Fibroblast of the aortic adventitia (primary cell): ENCODE data around the gene BHLHE41. TPM values are rescaled to one million over a fixed set of nuclear protein-coding genes. Genes with fewer than 3 reads are reported as not detected.

ENCODE experiments used
- DNase-seq: peaks from one replicate; pipeline ENCODE4 v3.0.0-alpha.2; 2010; ENCODE audit warnings: low read depth
- H3K4me3 ChIP-seq: 2 replicates; pipeline ENCODE4 v1.5.1; 2011; ENCODE audit warnings: low read depth, mild to moderate bottlenecking, control low read depth, low read length, moderate library complexity
- total RNA-seq: library from RNA; depleted of rRNA; stranded (reverse); fragments of >200 nt; gene quantifications from 2 replicates; pipeline ENCODE4 v1.2.3, GENCODE V29; 2012; ENCODE audit warnings: low replicate concordance
- TF ChIP-seq, protein P1 (sequence below): IDR thresholded peaks from 2 replicates; pipeline ENCODE4 v1.5.1; 2011; ENCODE audit warnings: mild to moderate bottlenecking, low read length, control low read depth, inconsistent platforms; ENCODE audit not compliant: insufficient read depth

BHLHE41 gene
- total RNA-seq, 1 donor, result 9.2 TPM

DNA sequence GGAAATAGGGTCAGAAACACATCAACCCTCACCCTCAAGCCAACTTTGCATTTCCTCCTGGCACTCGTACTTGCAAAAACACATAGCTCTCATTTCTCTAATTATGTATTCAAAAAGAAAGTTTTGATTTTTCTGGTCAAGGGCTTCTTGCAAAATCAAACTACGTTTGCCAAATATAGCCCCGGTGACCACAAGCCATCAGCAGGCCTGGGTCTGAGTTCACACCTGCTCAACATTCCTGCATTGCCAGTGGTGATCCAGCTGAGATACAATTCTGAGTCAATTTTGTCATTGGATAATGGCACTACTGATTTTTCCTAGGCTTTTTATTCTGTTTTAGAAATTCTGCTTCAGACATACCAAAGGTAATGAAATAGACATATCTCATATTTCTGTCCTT is 10.7 kb upstream of the BHLHE41 start:
- no peak for DNase-seq
- TF ChIP-seq, protein P1, sequence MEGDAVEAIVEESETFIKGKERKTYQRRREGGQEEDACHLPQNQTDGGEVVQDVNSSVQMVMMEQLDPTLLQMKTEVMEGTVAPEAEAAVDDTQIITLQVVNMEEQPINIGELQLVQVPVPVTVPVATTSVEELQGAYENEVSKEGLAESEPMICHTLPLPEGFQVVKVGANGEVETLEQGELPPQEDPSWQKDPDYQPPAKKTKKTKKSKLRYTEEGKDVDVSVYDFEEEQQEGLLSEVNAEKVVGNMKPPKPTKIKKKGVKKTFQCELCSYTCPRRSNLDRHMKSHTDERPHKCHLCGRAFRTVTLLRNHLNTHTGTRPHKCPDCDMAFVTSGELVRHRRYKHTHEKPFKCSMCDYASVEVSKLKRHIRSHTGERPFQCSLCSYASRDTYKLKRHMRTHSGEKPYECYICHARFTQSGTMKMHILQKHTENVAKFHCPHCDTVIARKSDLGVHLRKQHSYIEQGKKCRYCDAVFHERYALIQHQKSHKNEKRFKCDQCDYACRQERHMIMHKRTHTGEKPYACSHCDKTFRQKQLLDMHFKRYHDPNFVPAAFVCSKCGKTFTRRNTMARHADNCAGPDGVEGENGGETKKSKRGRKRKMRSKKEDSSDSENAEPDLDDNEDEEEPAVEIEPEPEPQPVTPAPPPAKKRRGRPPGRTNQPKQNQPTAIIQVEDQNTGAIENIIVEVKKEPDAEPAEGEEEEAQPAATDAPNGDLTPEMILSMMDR, result no peak
- no peak overlapping the region for H3K4me3 ChIP-seq

DNA sequence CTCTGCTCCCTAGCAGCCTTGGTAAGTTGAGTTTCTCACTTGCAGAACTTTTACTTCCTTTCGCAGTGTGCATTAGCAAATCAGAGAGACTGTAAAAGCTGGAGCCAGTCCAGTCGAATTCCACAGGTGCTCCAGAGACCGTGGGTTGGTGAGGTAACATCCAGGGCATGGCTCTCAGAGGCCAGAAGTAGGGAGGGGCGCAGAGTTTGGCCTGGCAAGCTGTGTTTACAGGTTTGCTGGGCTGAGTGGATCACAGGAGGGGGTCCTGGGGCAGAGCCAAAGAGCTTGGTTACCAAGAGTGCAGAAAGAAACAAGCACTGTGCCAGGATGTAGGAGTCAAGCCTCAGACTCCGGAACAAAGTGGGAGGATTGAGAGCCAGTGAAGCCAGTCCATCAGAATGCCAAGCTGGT is 10.2 kb upstream of the BHLHE41 start:
- H3K4me3 ChIP-seq, result no peak overlapping the region
- TF ChIP-seq, protein P1, result no peak
- DNase-seq, result no peak

DNA sequence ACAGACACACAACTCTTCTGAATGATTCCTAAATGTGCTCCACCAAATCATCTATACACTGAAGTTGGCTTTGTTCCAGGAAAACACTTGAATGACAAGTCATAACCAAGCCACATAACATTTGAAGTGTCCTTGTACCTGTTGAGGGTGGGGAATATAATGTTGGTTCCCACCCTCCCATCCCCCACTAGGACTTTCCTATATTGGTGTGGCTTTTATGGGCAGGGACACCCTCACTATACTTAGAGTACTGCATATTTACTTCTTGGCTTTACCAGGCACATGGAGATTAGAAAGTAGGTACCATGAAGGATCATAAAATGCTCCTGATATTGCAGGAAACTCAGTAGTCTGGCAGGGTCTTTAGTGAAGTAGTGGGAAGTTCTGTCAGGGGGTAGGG is 9.7 kb upstream of the BHLHE41 start:
- no peak for DNase-seq
- H3K4me3 ChIP-seq, result no peak overlapping the region
- TF ChIP-seq, protein P1, result no peak

DNA sequence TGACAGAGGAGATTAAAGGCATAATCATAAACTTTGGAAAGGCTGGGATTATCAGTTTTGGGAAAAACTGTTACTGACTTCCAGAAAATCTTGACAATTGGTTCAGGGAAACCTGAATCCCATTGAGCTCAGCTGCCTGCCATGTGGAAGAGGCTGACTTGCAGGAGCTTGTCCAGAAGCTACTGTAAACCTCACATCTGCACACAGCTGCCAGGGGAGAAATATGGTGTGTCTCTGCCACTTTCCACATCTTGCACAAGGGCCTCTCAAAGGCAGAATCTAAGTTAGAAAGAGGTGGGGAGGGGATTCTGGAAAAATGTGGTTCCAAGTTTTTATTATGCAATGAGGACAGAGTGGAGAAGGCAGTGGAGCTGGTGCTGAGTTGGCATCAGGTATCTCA is 8.7 kb upstream of the BHLHE41 start:
- TF ChIP-seq, protein P1, result no peak
- H3K4me3 ChIP-seq, result no peak overlapping the region
- DNase-seq, result no peak

DNA sequence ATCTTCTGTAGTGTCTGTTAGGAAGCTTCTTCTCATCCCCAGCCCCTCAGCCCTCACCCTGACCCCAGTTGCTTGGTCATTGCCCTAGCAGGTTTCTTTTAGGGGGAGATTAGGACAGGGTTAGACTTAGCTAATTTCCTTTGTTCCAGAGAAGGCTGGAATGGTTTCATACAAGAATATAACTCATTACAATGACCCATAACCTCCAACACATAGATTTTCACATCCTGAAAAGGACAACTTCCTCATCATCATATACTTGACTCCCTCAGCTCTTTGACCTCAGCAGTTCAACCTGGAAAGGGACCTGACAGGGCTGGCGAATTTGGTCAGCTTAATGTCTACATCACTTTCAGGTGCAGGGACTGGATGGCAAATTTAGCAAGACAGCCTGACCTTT is 8.0 kb upstream of the BHLHE41 start:
- TF ChIP-seq, protein P1, result no peak
- DNase-seq, result no peak
- H3K4me3 ChIP-seq, result no peak overlapping the region

DNA sequence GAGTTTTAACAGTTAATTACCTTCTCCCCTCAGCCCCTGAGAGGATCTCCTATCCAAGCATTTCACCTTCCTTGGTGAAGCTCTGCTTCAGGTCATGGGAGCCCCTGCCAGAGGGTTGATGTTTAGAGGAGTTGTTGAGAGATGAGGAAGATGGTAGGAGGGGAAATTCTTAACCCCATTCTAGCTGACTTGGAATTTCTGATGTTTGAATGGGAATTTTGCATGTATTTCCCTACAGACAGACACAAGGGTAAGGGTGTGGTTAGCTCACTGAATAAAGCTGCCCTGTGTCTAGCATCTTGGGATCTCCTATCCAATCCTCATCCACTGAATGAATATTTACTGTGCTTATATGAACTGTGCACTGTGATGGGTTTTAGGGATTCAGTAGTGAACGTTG is 7.1 kb upstream of the BHLHE41 start:
- DNase-seq, result no peak
- TF ChIP-seq, protein P1, result no peak
- no peak overlapping the region for H3K4me3 ChIP-seq

DNA sequence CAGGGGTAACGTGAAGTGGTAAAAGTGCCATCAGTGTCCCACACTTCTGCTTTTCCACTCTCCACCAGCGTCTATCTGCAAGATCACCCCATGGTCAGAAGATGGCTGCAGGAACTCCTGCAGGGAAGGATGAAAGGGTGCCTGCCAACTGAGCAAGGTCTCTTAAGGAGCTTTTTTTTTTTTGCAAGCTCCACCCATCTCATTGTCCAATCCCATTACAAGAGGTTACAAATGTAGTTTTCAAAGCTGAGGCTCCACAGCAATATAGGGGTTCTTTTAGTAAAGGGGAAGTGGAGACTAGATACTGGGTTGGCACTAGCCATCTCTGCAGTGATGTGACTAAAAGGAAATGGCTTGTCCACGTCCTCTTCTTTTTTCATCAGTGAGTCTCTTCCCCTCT is 5.9 kb upstream of the BHLHE41 start:
- H3K4me3 ChIP-seq, result no peak overlapping the region
- DNase-seq, result no peak
- TF ChIP-seq, protein P1, result no peak
